ENCODE data around the gene HIKESHI.

DNA sequence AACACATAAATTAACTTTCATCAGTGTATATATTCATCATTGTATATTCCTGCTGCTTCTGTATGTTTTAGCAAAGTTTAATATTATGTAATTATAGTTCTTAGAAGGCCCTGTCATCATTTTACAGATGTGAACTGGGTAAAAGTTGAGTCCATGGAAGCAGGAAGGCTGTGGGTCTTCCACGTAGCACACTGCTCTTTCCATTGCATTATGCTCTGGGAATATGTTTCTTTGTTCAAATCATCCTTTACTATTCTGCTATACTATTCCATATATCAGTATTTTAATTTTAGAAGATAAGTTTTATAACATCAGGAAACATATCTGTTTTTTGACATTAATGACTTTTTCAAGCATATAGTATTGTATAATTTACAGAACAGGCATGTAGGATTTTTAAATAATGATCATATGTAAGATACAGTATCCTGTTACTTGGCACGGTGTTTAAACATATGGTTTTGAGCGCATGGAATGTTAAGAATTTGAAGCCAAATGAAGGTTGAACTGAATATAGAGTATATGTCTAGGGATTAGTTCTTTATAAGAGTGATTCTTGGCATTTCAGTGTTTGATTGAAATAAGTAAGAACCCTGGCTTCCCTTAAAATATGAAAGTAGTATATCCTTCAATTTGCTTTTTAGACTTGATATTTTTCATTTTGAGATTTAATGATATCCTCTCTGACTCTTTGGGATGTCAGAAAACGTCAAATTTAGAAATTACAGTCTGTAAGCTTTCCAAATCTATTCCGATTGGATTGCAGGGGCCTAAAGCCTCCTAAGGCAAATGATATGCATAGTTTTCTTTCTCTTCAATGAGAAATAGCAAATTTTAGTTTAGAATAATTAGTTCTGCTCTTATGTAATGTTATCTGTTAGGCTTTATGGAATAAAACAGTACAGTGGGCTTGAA, 81.3 kb downstream of the HIKESHI start:
- TF ChIP-seq POLR2A (IDR thresholded peaks at IDR 0.05) (no peak), EP300 (IDR thresholded peaks at IDR 0.05; ENCODE audit: low read depth) (no peak)
- TF ChIP-seq, protein P1, sequence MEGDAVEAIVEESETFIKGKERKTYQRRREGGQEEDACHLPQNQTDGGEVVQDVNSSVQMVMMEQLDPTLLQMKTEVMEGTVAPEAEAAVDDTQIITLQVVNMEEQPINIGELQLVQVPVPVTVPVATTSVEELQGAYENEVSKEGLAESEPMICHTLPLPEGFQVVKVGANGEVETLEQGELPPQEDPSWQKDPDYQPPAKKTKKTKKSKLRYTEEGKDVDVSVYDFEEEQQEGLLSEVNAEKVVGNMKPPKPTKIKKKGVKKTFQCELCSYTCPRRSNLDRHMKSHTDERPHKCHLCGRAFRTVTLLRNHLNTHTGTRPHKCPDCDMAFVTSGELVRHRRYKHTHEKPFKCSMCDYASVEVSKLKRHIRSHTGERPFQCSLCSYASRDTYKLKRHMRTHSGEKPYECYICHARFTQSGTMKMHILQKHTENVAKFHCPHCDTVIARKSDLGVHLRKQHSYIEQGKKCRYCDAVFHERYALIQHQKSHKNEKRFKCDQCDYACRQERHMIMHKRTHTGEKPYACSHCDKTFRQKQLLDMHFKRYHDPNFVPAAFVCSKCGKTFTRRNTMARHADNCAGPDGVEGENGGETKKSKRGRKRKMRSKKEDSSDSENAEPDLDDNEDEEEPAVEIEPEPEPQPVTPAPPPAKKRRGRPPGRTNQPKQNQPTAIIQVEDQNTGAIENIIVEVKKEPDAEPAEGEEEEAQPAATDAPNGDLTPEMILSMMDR (IDR thresholded peaks at IDR 0.05) = no peak

Data from transverse colon (tissue), 3 donors.